GM19239 (cell line): ENCODE data around the gene GNB1L.
"Not testable (repeated sequence)": the region's sequence is repeated elsewhere in the genome, so short reads cannot be mapped to it uniquely, and the experiment has no call there.

Experiments
- DNase-seq: peaks from one replicate; pipeline ENCODE4 v3.0.0; 2011; ENCODE audit warnings: low spot score; ENCODE audit not compliant: insufficient read length
- FAIRE-seq: peaks from 2 replicates; lab custom pipeline; 2011; peaks lifted over from hg19 to GRCh38; lab: Jason Lieb, UNC

GNB1L gene

GRCh38 chr22:19848298-19849224, 6.1 kb downstream of the GNB1L start:
- DNase-seq (no peak), FAIRE-seq (no peak)

DNA sequence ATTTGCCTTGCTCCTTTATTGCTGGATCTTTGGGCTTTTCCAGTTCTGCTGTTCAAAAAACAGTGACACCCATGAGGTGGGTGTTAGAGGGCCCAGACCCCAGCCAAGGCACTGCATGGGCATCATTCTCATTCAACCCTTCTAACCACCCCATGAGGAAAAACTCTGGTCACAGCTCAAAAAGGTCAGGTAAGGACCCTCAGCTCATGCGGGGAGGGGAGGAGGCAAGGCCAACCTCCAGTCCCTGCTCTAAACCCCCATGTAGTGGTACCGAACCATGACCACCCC, 7.4 kb downstream of the GNB1L start:
- DNase-seq (no peak), FAIRE-seq (no peak)

GRCh38 chr22:19846620-19847344, 7.9 kb downstream of the GNB1L start:
- FAIRE-seq (no peak), DNase-seq (no peak)

DNA sequence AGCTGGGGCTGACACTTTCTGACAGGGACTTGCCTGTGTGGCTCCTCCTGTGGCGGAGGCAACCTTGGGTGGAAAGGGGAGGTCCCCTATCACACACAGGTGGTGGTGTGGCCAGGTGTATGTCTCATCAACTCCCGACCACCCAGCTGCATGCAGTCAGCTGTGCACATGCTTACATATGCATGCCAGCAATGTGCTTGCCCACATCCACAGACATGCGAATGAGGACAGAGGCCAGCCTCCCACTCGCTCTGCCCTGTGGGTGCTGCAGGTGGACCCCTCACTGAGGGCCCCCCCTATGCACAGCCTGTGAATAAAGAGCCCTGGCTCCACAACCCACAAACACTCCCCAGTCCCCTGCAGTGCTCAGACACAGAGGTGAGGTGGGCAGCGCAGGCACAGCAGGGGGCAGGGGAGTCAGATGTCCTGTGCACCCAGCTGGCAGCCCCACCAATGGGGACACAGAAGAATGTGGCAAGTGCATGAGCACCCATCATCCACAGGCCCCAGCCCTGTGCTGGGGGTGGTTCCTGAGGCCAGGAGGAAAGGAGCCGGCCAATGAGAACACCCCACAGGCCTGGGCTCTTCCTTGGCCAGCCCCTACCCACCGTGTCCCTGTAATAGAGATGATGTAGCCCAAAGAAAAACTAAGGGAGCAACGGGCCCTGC, 9.5 kb downstream of the GNB1L start:
- FAIRE-seq (no peak), DNase-seq (no peak)

DNA sequence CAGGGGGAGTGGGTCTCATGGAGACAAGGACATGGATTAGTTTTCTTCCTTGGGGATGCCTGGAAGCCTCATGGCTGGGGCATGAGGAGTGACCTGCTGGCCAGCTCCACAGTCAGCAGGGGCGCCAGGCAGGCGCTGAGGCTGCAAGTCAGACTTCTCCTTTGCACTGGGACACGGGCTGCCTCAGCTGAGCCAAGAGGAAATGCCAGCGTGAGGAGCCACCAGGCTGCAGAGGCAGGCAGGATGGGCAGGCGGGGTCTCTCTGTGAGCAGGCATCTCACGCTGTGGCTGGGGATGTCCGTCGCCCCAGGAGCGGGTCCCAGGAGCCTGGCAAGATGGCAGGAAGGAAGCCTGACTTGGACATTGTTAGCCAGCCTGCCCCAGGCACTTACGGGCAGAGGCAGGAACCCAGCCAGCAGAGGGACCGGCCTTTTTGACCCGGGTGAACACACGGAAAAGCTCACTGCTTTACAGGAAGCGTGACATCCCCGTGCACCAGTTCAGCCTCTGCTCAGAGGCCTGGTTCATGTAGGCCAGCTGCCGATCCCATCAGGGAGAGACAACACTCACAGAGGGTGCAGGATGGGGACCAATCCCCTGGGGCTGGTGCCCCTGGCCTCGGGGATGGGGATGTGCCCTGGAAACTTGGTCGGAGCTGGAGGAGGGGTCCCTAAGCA, 10.2 kb downstream of the GNB1L start:
- DNase-seq = no peak
- FAIRE-seq = no peak

DNA sequence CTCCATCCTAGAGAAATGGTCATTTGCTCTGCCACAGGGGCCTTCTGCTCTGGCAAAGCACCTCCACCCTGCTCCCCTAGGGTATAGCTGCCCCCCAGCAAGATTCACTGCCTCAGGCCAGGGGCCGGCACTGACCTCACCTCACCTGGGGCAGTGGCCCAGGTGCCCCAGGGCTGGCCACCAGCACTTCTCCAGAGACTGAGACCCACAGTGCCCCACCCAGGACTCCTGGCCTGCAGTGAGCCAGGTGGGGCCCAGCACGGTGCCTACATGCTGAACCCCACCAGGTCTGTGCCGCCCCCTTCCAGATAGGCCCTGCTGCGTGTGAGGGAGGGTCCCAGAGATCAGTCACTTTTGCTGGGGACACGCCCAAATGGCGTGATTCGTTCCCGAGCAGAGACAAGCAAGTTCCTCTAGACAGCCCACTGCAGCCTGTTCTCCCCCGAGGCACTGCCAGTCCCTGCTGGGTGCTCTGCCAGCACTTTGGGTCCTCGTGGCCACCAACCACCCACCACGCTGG, 10.8 kb downstream of the GNB1L start:
- DNase-seq = no peak
- no peak for FAIRE-seq

- DNase-seq = no peak
- no peak for FAIRE-seq
Measured at GRCh38 chr22:19843107-19843856, 11.4 kb downstream of the GNB1L start.

DNA sequence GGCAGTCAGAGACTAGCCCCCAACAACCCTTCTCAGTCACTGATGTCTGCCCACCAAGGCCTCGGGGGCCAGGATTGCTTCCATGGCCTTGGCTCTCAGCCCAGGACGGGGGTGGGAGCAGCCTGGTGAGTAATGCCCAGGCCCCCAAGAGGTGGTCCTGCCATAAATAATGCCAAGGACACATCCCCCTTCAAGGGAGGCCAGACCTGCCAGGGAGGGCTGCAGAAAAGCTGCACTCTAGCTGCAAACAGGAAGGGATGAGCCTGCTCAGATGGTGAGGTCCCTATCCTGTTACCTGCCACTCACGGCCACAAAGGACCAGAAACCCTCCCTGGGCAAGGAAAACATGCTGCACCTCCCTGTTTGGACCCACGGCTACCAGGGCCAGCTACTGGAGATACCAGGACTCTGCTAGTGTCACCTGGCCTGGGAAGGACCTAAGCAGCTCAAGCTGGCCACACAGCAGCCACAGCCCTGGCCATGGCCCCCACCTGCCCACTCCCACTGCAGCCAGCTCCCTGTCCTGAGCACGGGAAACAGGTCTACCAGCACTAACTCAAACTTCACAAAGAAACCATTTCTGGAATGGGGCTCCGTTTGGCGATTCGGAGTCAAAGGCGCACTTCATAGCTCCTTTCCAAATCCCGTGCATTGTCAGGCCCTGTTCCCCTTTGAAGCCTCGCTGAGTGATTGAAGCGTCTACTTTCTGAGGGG, 12.1 kb downstream of the GNB1L start:
- FAIRE-seq = no peak
- no peak for DNase-seq

DNA sequence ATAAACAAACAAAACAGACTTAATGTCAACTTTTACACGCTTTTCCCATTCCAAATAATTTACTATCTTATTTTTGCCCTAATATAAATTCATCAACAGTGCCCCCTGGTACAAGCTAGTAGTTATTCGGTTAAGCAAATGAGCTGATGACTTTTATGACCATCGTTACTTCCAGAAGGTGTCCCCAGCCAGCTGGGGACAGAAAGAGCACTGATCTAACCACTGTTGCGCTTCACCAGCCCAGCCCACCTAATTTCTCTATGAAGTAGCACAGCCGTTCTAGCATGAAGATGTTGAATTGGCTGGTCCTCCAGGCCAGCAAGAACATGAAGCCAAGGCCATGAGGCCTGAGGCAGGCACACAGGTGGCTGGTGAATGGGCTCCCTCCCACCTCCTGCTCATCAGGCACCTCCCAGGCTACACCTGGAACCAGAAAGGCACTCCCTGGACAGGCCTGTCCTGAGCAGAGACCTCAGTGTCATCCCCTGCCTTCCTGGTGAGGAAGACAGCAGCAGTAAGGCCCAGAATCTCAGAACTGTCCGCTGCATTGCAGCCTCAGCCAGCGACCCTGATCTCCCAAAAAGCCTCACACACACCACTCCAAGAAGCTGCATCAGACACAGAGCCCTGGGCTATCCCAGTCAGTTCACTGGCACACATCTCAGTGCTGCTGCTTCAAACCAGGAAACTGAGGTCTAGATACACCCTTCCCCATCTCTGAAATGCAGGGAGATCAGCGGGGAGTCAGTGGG, 12.9 kb downstream of the GNB1L start:
- FAIRE-seq (no peak), DNase-seq (no peak)

GRCh38 chr22:19840955-19841640, 13.6 kb downstream of the GNB1L start:
- DNase-seq (no peak), FAIRE-seq (no peak)

DNA sequence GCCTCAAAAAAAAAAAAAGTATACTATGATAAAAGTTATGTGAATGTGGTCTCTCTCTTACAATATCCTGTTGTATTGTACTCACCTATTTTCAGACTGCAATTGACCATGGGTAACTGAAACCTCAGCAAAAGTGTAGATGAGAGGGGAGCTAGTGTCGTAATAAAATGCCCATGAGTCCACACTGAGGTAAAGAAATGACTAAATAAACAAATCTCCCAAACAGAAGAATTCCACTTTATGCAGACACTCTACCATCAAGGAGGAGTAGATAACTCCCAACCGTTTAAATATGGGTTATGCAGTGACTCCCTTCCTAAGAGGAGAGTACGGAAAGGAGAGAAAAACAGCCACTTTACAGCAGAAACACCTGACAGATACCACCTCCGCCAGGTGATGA, 14.6 kb downstream of the GNB1L start:
- FAIRE-seq = no peak
- no peak for DNase-seq

GRCh38 chr22:19837915-19838314, 16.8 kb downstream of the GNB1L start:
- DNase-seq = no peak
- no peak for FAIRE-seq

DNA sequence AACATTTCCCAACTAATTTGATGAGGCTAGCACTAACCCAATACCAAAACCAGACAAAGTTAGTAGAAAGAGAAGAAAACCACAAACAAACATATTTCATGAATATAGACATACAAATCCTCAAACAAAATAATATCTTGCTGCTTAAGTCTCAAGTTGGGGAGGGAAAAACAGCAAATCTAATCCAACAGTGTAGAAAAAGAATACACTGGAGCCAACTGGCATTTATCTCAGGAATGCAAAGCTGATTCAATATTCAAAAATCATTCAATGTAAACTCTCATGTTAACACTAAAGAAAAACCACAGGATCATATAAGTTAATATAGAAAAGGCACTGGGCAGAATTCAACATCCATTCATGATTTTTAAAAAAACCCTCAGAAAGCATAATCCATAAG, 18.2 kb downstream of the GNB1L start:
- FAIRE-seq (no peak), DNase-seq (no peak)

DNA sequence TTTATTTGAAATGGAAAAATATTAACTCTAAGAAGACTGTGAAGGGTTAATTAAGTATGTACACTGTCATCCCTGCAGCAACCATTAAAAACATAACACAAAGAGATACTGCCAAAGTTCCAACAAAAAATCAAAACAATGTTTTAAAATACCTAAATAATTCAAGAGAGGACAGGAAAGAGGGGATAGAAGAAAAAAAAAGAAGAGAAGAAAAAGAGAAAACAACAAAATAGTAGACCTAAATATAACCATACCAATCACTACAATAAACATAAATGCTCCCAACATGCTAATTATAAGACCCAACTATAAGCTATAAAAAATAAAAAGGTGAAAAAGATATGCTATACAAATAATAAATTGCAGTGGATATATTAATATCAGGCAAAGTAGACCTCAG, 20.1 kb downstream of the GNB1L start:
- DNase-seq (no peak), FAIRE-seq (no peak)

DNA sequence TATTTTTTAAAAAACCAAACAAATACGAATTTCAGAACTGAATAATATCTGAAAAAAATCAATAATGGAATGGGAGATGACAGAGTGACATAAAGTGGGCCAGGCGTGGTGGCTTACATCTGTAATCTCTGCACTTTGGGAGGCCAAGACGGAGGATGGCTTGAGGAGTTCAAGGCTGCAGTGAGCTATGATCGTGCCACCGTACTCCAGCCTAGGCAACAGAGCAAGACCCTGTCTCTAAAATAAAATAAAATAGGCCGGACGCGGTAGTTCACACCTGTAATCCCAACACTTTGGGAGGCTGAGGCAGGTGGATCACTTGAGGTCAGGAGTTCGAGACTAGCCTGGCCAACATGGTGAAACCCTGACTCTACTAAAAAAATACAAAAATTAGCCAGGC, 21.3 kb downstream of the GNB1L start:
- DNase-seq, FAIRE-seq: not testable (repeated sequence)

- no peak for FAIRE-seq
Measured at GRCh38 chr22:19832476-19833108, 22.1 kb downstream of the GNB1L start.

GRCh38 chr22:19831979-19832378, 22.7 kb downstream of the GNB1L start:
- FAIRE-seq, DNase-seq: not testable (repeated sequence)

More at GRCh38 chr22:19832476-19833108, 22.1 kb downstream of the GNB1L start:
- DNase-seq = no peak
